H54 (cell line): ENCODE data around the gene GOLGA6L10.
"Not testable (repeated sequence)": the region's sequence is repeated elsewhere in the genome, so short reads cannot be mapped to it uniquely, and the experiment has no call there.

Experiments
- DNase-seq: peaks from one replicate; pipeline ENCODE4 v3.0.0; 2011; ENCODE audit warnings: low spot score, mixed read lengths; ENCODE audit not compliant: insufficient read length
- FAIRE-seq: peaks from 3 replicates; lab custom pipeline; 2011; peaks lifted over from hg19 to GRCh38; lab: Jason Lieb, UNC
- POLR2A ChIP-seq: IDR thresholded peaks from 2 replicates; pipeline ENCODE4 v1.6.1; 2011; ENCODE audit warnings: low read depth, mild to moderate bottlenecking, low read length

GOLGA6L10 gene

GRCh38 chr15:82322488-82322887, 26.8 kb downstream of the GOLGA6L10 start:
- not testable (repeated sequence) for DNase-seq, FAIRE-seq

- not testable (repeated sequence) for FAIRE-seq, DNase-seq
Observed at GRCh38 chr15:82320861-82321260, 28.4 kb downstream of the GOLGA6L10 start.

DNA sequence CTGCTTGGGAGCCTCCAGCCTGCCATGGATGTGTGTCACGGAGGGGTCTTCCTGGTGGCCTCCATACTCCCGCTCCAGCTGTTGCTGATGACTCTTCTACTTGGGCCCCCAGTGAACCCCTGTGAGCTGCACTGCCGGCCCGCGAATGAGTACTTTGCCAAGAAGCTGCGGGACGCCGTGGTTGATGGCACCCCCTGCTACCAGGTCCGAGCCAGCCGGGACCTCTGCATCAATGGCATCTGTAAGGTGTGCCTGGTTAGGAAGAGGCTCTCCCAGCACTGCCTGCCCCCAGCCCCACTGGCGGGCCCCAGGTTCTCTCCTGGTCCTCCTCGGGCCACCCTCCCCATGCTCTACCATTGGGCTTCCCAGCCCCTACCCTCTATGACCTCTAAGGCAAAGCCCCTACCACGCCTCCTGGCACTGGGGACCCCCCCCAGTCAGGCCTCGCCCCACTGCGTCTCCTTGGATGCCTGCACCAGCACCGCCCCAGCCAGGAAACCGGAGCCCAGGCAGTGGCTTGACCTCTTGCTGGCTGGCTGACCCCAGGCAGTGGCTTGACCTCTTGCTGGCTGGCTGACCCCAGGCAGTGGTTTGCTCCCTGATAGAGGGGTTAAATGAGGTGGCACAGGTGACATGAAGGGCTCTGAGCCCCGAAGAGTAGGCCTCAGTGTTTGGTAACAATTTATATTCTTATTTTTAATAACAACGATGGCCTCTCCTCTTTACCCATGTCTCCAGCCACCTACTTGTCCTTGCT, 29.6 kb downstream of the GOLGA6L10 start:
- not testable (repeated sequence) for FAIRE-seq, DNase-seq

- FAIRE-seq, DNase-seq: not testable (repeated sequence)
Observed at GRCh38 chr15:82318281-82318680, 31.0 kb downstream of the GOLGA6L10 start.

GRCh38 chr15:82317516-82317915, 31.8 kb downstream of the GOLGA6L10 start:
- not testable (repeated sequence) for FAIRE-seq, DNase-seq

GRCh38 chr15:82317091-82317489, 32.2 kb downstream of the GOLGA6L10 start:
- FAIRE-seq (no peak), DNase-seq (no peak)
- TF ChIP-seq POLR2A = no peak

DNA sequence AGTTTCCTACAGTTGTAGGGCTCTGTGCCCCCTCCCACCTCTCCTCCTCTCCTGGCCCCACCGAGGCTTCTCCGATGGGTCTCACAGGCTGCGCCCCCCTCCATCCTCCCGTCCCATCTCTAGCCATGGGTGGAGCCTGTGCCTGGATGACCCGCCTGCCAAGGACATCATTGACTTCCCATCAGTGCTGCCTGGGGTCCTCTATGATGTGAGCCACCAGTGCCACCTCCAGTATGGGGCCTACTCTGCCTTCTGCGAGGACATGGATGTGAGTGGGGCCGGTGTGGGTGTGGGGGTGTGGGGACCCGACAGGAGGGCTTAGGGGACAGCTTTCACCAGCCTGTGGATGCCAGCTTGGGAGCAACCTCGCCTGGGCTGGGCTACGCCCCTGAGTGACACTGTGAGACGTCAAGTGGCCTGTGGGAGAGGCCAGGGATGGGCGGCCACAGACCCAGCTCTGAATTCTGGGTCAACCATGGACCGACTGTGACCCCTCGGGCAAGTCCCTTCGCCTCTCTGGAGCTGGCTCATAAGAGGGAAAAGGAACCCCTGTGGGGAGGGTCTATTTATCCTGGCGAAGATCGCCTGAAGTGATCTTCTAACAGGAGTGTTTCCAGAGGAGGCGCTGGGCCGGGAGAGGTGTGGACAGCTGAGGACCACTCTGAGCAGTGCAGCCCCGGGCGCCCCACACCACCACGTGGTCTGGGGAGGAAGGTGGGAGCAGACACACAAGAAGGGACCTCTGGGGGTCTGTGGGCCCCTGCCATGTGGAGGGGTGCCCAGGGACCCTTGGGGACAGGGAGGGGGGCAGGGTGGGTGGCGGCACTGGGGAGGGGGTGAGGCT, 32.8 kb downstream of the GOLGA6L10 start:
- not testable (repeated sequence) for DNase-seq, FAIRE-seq

DNA sequence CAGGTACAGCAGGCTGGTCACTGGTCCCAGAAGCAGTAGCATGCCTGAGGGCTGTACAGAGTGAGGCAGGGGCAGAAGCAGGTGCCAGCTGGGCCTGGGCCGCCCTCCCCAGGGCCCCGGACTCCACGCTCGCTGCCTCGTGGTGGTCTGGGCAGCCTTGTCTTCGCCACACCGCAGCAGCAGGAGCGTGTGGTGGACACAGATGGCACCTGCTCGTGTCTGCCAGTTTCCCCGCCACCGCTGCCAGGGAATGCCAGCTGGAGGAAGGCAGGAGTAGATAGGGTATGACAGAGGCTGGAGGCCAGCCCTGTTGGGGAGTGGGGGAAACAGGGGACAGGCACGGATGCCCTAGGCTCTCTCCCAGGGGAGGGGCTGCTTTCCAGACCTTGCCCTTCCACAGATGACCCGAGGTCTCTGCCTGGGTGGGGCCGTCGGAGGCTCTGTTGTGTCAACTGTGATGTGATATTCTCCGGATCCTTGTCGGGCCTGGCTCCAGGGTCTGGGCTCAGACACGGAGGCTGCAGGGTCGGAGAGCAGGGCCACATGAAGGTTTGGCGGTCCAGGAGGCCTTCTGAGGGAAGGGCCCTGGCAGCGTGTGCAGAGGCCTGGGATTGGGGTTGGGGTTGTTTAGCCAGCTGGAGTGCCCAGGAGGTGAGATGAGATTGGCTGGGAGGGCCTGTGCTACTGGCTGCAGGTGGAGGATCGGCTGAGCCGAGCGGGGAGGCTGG, 33.6 kb downstream of the GOLGA6L10 start:
- FAIRE-seq (no peak), DNase-seq (no peak)
- TF ChIP-seq POLR2A = no peak

- no peak for TF ChIP-seq POLR2A
- FAIRE-seq (no peak), DNase-seq (no peak)
Observed at GRCh38 chr15:82314769-82315518, 34.3 kb downstream of the GOLGA6L10 start.

DNA sequence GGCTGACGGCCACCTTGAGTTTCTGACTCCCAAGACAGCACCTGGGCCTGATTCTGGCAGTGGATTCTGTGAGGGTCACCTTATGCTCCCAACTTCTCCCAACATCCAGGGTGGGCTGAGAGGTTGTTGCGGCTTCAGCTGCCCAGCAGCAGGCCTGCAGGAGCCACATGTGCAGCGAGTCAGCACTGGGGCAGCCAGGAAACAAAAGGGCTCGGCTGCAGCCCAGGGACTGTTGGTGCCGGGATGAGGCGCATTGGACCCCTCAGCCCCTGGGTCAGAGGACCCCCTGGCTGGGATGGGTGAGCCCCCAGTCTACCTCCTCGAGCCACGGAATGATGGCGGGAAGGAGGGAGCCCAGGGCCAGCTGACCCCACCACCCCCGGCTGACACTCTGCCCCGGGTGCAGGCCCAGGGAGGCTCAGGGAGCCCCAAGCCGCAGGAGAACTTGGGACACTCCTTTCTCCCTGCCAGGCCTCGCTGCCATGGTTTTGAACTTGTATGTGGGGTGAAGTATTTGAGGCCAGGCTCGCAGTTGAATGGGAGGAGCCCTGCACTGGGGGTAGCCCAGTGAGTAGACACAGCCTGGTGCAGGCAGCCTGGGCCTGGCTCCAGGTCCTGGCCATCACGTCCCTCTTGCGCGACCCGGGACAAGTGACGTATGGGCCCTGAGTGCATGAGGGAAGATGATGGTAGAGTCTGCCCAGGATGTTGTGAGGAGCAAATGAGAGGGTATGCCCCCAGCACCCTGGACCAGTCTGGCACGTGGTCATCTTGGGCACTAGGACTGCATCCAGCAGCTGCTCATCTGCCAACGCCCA, 35.1 kb downstream of the GOLGA6L10 start:
- not testable (repeated sequence) for DNase-seq, FAIRE-seq

GRCh38 chr15:82313446-82313845, 35.8 kb downstream of the GOLGA6L10 start:
- no peak for FAIRE-seq
- no peak for DNase-seq
- TF ChIP-seq POLR2A = no peak

GRCh38 chr15:82312586-82313349, 36.5 kb downstream of the GOLGA6L10 start:
- no peak for DNase-seq
- no peak for FAIRE-seq
- TF ChIP-seq POLR2A = no peak

GRCh38 chr15:82311321-82311720, 38.0 kb downstream of the GOLGA6L10 start:
- not testable (repeated sequence) for DNase-seq, FAIRE-seq
